SK-N-SH (cell line): Measurements from ENCODE around the gene FBXL7. TPM values are rescaled to one million over a fixed set of nuclear protein-coding genes. Genes with fewer than 3 reads are reported as not detected.
A peak's percentile ranks its signal among the peaks of the same experiment; 100 is the strongest.

Experiments used
- CTCF ChIA-PET: fragments of 300-600, 350-600 bp; formaldehyde crosslinking; extraction: SDS; loops from one replicate; lab custom pipeline; 2021; lab: Yijun Ruan, JAX
- POLR2A ChIA-PET: fragments of 350-600 bp; sonication (Branson Sonifier 250); formaldehyde crosslinking; extraction: SDS; loops from one replicate; lab custom pipeline; 2020; ENCODE audit warnings: antibody characterized with exemption, inconsistent platforms; lab: Yijun Ruan, JAX
- DNase-seq: peaks from one replicate; pipeline ENCODE4 v3.0.0; 2012
- H2AFZ ChIP-seq: fragments of 200-600 bp; sonication (generic); 2 replicates; pipeline ENCODE4 v1.8.1; 2016; ENCODE audit warnings: antibody characterized with exemption, mild to moderate bottlenecking, low read depth
- H3F3A ChIP-seq: fragments of 200-600 bp; sonication (generic); replicated peaks from 2 replicates; pipeline ENCODE3; 2016; ENCODE audit warnings: antibody characterized with exemption, mild to moderate bottlenecking; ENCODE audit not compliant: insufficient read depth
- H3K27ac ChIP-seq, 2 experiments: fragments of 200-500 bp in 1 of 2; fragments of 200-600 bp in 1 of 2; sonication (Bioruptor generic) in 1 of 2; sonication (generic), shearing (Covaris generic) in 1 of 2; 2 replicates each; pipeline versions ENCODE4 v1.5.1 to v1.6.1; 2014 to 2016; ENCODE audit warnings: low read depth in 2 of 2, inconsistent platforms in 1 of 2, low read length in 1 of 2, mild to moderate bottlenecking in 1 of 2, mixed read lengths in 1 of 2
- H3K27me3 ChIP-seq: fragments of 200-600 bp; sonication (generic), shearing (Covaris generic); 2 replicates; pipeline ENCODE4 v1.6.1; 2016; ENCODE audit warnings: mixed run types; ENCODE audit not compliant: insufficient read depth
- H3K36me3 ChIP-seq, 2 experiments: fragments of 200-500 bp in 1 of 2; fragments of 200-600 bp in 1 of 2; sonication (Bioruptor generic) in 1 of 2; sonication (generic) in 1 of 2; replicated peaks in 1 of 2; 2 replicates each; pipeline versions ENCODE3 to v1.5.1; 2014 to 2016; ENCODE audit warnings: low read length in 1 of 2, mild to moderate bottlenecking in 1 of 2; ENCODE audit not compliant: insufficient read depth in 2 of 2, control insufficient read depth in 1 of 2
- H3K4me1 ChIP-seq, 2 experiments: fragments of 200-500 bp in 1 of 2; fragments of 200-600 bp in 1 of 2; sonication (Bioruptor generic) in 1 of 2; sonication (generic), shearing (Covaris generic) in 1 of 2; 2 replicates each; pipeline versions ENCODE4 v1.5.1 to v1.6.1; 2014 to 2016; ENCODE audit warnings: low read depth in 1 of 2, low read length in 1 of 2, mixed run types in 1 of 2; ENCODE audit not compliant: insufficient read depth in 2 of 2, control insufficient read depth in 1 of 2
- H3K4me2 ChIP-seq: fragments of 200-600 bp; sonication (generic), shearing (Covaris generic); 2 replicates; pipeline ENCODE4 v1.6.1; 2017; ENCODE audit warnings: mixed run types
- H3K4me3 ChIP-seq, 2 experiments: fragments of 200-500 bp in 1 of 2; fragments of 200-600 bp in 1 of 2; sonication (Bioruptor generic) in 1 of 2; sonication (generic), shearing (Covaris generic) in 1 of 2; 2 replicates each; pipeline versions ENCODE4 v1.5.1 to v1.8.1; 2014 to 2016; ENCODE audit warnings: low read depth in 2 of 2, inconsistent platforms in 1 of 2, low read length in 1 of 2, mild to moderate bottlenecking in 1 of 2, mixed read lengths in 1 of 2, moderate library complexity in 1 of 2
- H3K79me2 ChIP-seq: fragments of 200-600 bp; sonication (generic); 2 replicates; pipeline ENCODE4 v1.8.1; 2017; ENCODE audit warnings: mild to moderate bottlenecking; ENCODE audit not compliant: insufficient read depth
- H3K9ac ChIP-seq: fragments of 200-600 bp; sonication (generic); 2 replicates; pipeline ENCODE4 v1.6.1; 2017; ENCODE audit warnings: mixed run types
- H3K9me2 ChIP-seq: fragments of 200-600 bp; sonication (generic); 2 replicates; pipeline ENCODE4 v1.6.1; 2017; ENCODE audit warnings: mixed run types
- H3K9me3 ChIP-seq: fragments of 200-600 bp; sonication (generic); 2 replicates; pipeline ENCODE4 v1.6.1; 2017; ENCODE audit warnings: mixed run types, mild to moderate bottlenecking, moderate library complexity
- H4K20me1 ChIP-seq: fragments of 200-600 bp; sonication (generic); 2 replicates; pipeline ENCODE4 v1.6.1; 2017; ENCODE audit warnings: mild to moderate bottlenecking, mixed run types; ENCODE audit not compliant: insufficient read depth
- CTCF ChIP-seq: fragments of 200-600 bp; sonication (generic); IDR thresholded peaks from 2 replicates; pipeline ENCODE4 v1.6.1; 2017; ENCODE audit warnings: antibody characterized with exemption, mild to moderate bottlenecking, moderate library complexity
- ELF1 ChIP-seq: IDR thresholded peaks from 2 replicates; pipeline ENCODE4 v1.4.0; 2012
- EP300 ChIP-seq, 2 experiments: IDR thresholded peaks; 2 replicates each; pipeline versions ENCODE4 v1.4.0 to v1.6.1; 2012; ENCODE audit warnings: borderline replicate concordance in 1 of 2, low read depth in 1 of 2, low read length in 1 of 2
- FOXJ3 ChIP-seq: sonication (generic); formaldehyde crosslinking; IDR thresholded peaks from 2 replicates; pipeline ENCODE4 v1.5.1; 2020; ENCODE audit warnings: mild to moderate bottlenecking, missing genetic modification reagents
- IRF3 ChIP-seq: fragments of 150-350 bp; IDR thresholded peaks from 2 replicates; pipeline ENCODE4 v1.6.1; 2016; ENCODE audit warnings: mild to moderate bottlenecking, low read depth, low read length
- JUND ChIP-seq: IDR thresholded peaks from 2 replicates; pipeline ENCODE4 v1.4.0; 2012
- MAX ChIP-seq: IDR thresholded peaks from 2 replicates; pipeline ENCODE4 v1.4.0; 2012; ENCODE audit warnings: low read depth
- MEF2A ChIP-seq: IDR thresholded peaks from 2 replicates; pipeline ENCODE4 v1.4.0; 2012; ENCODE audit warnings: low read depth, borderline replicate concordance
- PBX3 ChIP-seq: IDR thresholded peaks from 2 replicates; pipeline ENCODE4; 2012
- POLR2AphosphoS5 ChIP-seq: IDR thresholded peaks from 2 replicates; pipeline ENCODE4 v1.6.1; 2012; ENCODE audit warnings: low read depth, low read length
- RCOR1 ChIP-seq: fragments of 150-350 bp; IDR thresholded peaks from 2 replicates; pipeline ENCODE4 v1.6.1; 2017; ENCODE audit warnings: antibody characterized with exemption, low read length
- RXRA ChIP-seq: IDR thresholded peaks from 2 replicates; pipeline ENCODE4 v1.4.0; 2012; ENCODE audit warnings: low read depth, mild to moderate bottlenecking, borderline replicate concordance
- SIN3A ChIP-seq: IDR thresholded peaks from 2 replicates; pipeline ENCODE4 v1.6.1; 2012; ENCODE audit warnings: low read depth, mild to moderate bottlenecking, low read length, moderate library complexity, borderline replicate concordance
- SMC3 ChIP-seq: IDR thresholded peaks from 2 replicates; pipeline ENCODE4 v1.6.1; 2012; ENCODE audit warnings: low read depth, low read length, improper control_type of control experiment
- TAF1 ChIP-seq: IDR thresholded peaks from 2 replicates; pipeline ENCODE4 v1.6.1; 2012; ENCODE audit warnings: low read depth, mild to moderate bottlenecking, low read length, moderate library complexity, borderline replicate concordance
- USF2 ChIP-seq: fragments of 150-350 bp; IDR thresholded peaks from 2 replicates; pipeline ENCODE4 v1.6.1; 2017; ENCODE audit warnings: antibody characterized with exemption, low read length, low read depth, borderline replicate concordance
- ZBTB33 ChIP-seq: IDR thresholded peaks from 2 replicates; pipeline ENCODE4 v1.4.0; 2012; ENCODE audit warnings: low read depth, borderline replicate concordance
- WGBS: methylation state at CpG from one replicate; pipeline ENCODE4 v1.1.6; 2017; ENCODE audit warnings: low lambda C conversion rate; 5-methylcytosine and 5-hydroxymethylcytosine counted together
- polyA plus RNA-seq, 3 experiments: library from polyadenylated mRNA; depleted of rRNA; stranded (reverse); fragments of >200 nt; gene quantifications; 2 replicates each; pipeline ENCODE4 v1.2.3, GENCODE V29; 2012

The FBXL7 gene
- polyA plus RNA-seq, 1 of the 3 experiments (the other 2 are of a cell fraction), result 7.0 TPM

GRCh38 chr5:15957124-15957523, 457.1 kb downstream of the FBXL7 start:
- CTCF ChIA-PET, result no interaction called here
- no peak overlapping the region for H3K4me2 ChIP-seq
- H3K9me3 ChIP-seq, result no peaks in the 10 kb centered on the region
- no peaks in the 10 kb centered on the region for H3K27me3 ChIP-seq
- TF ChIP-seq EP300 (IDR thresholded peaks at IDR 0.05; ENCODE audit: borderline replicate concordance in 1 of 2, low read depth in 1 of 2, low read length in 1 of 2), result no peak
- TF ChIP-seq USF2, result no peak
- no peak for TF ChIP-seq MAX
- no peak for TF ChIP-seq CTCF
- no peak for TF ChIP-seq JUND
- TF ChIP-seq ZBTB33, result no peak
- no peak for TF ChIP-seq RCOR1
- TF ChIP-seq IRF3, result no peak
- no peak for TF ChIP-seq SIN3A
- no peak for TF ChIP-seq RXRA
- TF ChIP-seq POLR2AphosphoS5, result no peak
- no peak for TF ChIP-seq TAF1
- no peak for TF ChIP-seq MEF2A
- TF ChIP-seq ELF1, result no peak
- TF ChIP-seq FOXJ3 (CRISPR knock-in tag), result no peak
- no peak for TF ChIP-seq PBX3
- TF ChIP-seq SMC3, result no peak
- no peaks in the 10 kb centered on the region for H3K79me2 ChIP-seq
- DNase-seq, result no peak
- no peaks in the 10 kb centered on the region for H3K36me3 ChIP-seq
- no peak overlapping the region for H2AFZ ChIP-seq
- H3F3A ChIP-seq, result peaks cover 4% of the 10 kb centered on the region
- H4K20me1 ChIP-seq, result no peaks in the 10 kb centered on the region
- no peak overlapping the region for H3K4me3 ChIP-seq
- no peaks in the 10 kb centered on the region for H3K9me2 ChIP-seq
- POLR2A ChIA-PET, result no interaction called here
- peaks cover 0 to 33% of the 10 kb centered on the region in 2 experiments; a peak in 2 of 4 replicates for H3K4me1 ChIP-seq
- WGBS, result 59% methylated on average over 3 of the region's 5 CpGs
- no peak overlapping the region for H3K9ac ChIP-seq
- H3K27ac ChIP-seq, result peak overlapping the region in 1 of 2 experiments; percentile 100; a peak in 2 of 4 replicates
